ENCODE data around the gene ETV5.

DNA sequence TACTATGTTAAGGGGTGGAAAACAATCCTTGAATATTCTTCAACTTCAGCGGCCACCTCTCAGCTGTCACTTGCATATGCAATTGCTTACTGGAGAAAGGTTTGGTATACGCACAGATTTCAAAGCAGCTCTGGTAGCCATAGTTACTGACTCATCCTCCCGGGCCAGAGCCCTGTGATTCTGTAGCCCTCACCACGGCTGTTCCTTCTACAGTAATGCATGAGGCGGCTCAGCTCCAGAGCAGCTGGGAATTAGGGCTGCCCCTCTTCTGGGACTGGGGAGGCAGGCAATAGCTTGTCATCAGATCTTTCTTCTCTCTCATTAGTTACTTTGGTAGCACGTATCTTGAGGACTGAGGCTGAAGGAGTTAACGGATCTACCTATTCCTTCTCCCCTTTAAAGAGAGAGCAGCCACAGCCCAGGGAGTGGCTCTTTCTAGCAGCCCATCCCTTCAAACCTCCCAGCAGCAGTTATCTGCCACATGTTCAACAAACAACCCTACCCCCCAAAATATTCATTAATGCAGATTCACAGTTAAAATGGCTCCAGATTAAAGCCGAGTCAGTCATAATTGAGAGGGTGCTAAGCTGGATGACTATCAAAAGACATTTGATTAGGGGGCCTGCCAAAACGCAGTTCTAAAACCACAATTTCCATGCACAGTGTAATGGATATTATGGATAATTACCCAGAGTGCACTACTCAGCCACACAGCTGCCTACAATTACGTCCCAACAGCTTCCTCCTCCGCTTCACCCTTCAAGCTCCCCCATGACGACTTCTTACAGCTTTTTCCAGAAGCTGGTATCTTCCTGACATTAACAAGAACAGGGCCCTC is 54.7 kb downstream of the ETV5 start:
- TF ChIP-seq, protein P1, sequence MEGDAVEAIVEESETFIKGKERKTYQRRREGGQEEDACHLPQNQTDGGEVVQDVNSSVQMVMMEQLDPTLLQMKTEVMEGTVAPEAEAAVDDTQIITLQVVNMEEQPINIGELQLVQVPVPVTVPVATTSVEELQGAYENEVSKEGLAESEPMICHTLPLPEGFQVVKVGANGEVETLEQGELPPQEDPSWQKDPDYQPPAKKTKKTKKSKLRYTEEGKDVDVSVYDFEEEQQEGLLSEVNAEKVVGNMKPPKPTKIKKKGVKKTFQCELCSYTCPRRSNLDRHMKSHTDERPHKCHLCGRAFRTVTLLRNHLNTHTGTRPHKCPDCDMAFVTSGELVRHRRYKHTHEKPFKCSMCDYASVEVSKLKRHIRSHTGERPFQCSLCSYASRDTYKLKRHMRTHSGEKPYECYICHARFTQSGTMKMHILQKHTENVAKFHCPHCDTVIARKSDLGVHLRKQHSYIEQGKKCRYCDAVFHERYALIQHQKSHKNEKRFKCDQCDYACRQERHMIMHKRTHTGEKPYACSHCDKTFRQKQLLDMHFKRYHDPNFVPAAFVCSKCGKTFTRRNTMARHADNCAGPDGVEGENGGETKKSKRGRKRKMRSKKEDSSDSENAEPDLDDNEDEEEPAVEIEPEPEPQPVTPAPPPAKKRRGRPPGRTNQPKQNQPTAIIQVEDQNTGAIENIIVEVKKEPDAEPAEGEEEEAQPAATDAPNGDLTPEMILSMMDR (IDR thresholded peaks at IDR 0.05) = no peak
- TF ChIP-seq POLR2A (IDR thresholded peaks at IDR 0.05) = no peak

All from esophagus squamous epithelium (tissue), 4 donors.